Measurements from ENCODE around the gene TAGLN2. TPM values are rescaled to one million over a fixed set of nuclear protein-coding genes. Genes with fewer than 3 reads are reported as not detected.
A peak's percentile ranks its signal among the peaks of the same experiment; 100 is the strongest.

The TAGLN2 gene
- total RNA-seq, 3 donors from 2014 or later = 195 to 259 (median 231) TPM

DNA sequence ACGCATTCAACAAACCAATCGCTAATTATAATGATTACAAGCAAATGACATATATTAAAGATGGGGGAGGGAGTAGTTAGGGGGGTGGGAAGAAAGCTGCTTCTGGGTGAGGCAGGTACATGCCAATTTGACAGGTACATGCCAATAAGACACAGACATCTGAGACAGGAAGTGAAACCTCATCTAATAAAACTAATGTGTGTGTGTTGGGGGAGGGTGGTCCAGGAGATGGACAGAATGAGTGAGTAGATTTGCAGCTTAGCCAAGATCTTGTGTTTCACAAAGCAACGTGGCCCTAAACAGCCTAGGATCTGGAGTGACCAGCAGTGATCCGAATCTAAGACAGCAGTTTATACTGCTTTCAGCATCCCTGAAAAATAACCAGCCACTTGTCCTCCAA is 36.1 kb downstream of the TAGLN2 start:
- H3K4me3 ChIP-seq = no peak overlapping the region
- DNase-seq (ENCODE audit: low spot score in 2 of 2) = no peak
- no peaks in the 10 kb centered on the region for H3K9me3 ChIP-seq
- H3K4me1 ChIP-seq = no peaks in the 10 kb centered on the region
- no peaks in the 10 kb centered on the region for H3K27me3 ChIP-seq
- intact Hi-C loops (cut with DNase I; ENCODE audit: low total_unique reads) = loop anchor here (10.0 kb wide), 1 partner anchor 104 kb away; the partner anchor contains the start of gene DUSP23
- TF ChIP-seq POLR2A (IDR thresholded peaks at IDR 0.05) = no peak
- no peak for TF ChIP-seq POLR2AphosphoS5 (IDR thresholded peaks at IDR 0.05)
- TF ChIP-seq, protein P1, sequence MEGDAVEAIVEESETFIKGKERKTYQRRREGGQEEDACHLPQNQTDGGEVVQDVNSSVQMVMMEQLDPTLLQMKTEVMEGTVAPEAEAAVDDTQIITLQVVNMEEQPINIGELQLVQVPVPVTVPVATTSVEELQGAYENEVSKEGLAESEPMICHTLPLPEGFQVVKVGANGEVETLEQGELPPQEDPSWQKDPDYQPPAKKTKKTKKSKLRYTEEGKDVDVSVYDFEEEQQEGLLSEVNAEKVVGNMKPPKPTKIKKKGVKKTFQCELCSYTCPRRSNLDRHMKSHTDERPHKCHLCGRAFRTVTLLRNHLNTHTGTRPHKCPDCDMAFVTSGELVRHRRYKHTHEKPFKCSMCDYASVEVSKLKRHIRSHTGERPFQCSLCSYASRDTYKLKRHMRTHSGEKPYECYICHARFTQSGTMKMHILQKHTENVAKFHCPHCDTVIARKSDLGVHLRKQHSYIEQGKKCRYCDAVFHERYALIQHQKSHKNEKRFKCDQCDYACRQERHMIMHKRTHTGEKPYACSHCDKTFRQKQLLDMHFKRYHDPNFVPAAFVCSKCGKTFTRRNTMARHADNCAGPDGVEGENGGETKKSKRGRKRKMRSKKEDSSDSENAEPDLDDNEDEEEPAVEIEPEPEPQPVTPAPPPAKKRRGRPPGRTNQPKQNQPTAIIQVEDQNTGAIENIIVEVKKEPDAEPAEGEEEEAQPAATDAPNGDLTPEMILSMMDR (IDR thresholded peaks at IDR 0.05) = no peak
- H3K27ac ChIP-seq = peak overlapping the region in 1 of 2 donors; percentile 85
- no peaks in the 10 kb centered on the region for H3K36me3 ChIP-seq

DNA sequence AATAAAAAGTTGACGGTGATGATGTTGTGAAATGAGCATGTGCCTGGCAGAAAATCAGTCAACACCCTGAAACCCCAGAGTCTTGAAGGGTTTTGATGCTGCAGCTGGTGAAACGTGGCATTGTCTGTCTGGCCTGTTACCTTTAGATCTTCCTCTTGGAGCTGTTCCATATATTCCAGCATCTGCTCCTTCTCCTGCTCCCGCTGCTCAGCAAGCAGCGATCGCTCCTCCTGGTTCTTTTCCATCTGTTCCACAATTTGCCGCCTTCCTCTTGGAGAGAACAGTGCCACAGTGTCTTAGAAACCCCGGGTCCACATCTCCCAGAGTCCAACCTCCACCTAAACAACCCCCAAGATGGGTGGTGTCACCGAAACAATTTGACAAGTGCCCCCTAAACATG is 41.0 kb downstream of the TAGLN2 start:
- Histone ChIP-seq H3K9me3 (no peaks in the 10 kb centered on the region), H3K4me3 (no peak overlapping the region), H3K27ac (no peak overlapping the region), H3K4me1 (no peaks in the 10 kb centered on the region), H3K27me3 (no peaks in the 10 kb centered on the region), H3K36me3 (no peaks in the 10 kb centered on the region)
- no peak for DNase-seq (ENCODE audit: low spot score in 2 of 2)
- TF ChIP-seq, protein P1 (IDR thresholded peaks at IDR 0.05) = no peak
- TF ChIP-seq POLR2A (IDR thresholded peaks at IDR 0.05) (no peak), POLR2AphosphoS5 (IDR thresholded peaks at IDR 0.05) (no peak)
- intact Hi-C loops (cut with DNase I; ENCODE audit: low total_unique reads) = loop anchor here (10.0 kb wide), 1 partner anchor 99 kb away; the partner anchor contains the start of gene DUSP23

DNA sequence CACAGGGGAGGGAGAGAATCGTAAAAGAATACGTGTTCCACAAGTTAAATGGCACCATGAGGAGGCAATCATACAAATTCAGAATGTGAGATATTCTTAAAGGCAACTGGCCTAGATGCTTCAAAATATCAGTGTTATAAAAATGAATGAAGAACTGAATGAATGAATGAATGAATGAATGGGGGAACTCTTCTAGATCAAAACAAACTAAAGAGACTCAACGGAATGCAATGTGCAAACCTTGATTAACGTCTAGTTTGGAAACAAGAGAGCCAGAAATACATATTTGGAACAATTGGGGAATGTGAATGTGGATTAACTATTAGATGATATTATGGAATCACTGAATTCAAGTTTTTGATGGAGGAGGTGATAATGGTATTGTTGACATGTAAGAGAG is 42.2 kb downstream of the TAGLN2 start:
- H3K27ac ChIP-seq = no peak overlapping the region
- no peaks in the 10 kb centered on the region for H3K4me1 ChIP-seq
- no peak for DNase-seq (ENCODE audit: low spot score in 2 of 2)
- no peak for TF ChIP-seq POLR2A (IDR thresholded peaks at IDR 0.05)
- TF ChIP-seq POLR2AphosphoS5 (IDR thresholded peaks at IDR 0.05) = no peak
- TF ChIP-seq, protein P1 (IDR thresholded peaks at IDR 0.05) = no peak
- intact Hi-C loops (cut with DNase I; ENCODE audit: low total_unique reads) = loop anchor here (10.0 kb wide), 1 partner anchor 98 kb away; the partner anchor contains the start of gene DUSP23
- no peaks in the 10 kb centered on the region for H3K36me3 ChIP-seq
- no peaks in the 10 kb centered on the region for H3K9me3 ChIP-seq
- H3K27me3 ChIP-seq = no peaks in the 10 kb centered on the region
- H3K4me3 ChIP-seq = no peak overlapping the region

DNA sequence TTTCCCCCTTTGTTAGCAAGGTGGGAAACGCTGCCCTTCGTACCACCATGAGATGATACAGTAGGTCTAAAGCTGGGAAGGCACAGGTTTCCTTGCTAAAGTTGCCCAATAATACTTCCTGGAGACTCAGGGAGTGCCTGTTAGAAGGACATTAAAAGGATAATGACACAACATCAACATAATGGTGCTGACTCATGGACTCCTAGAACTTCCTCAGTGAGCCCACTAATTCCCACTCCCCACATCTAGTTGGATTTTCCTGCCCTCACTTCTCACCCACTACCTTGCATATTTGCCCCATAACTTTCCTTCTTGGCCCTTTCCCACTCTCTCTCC is 42.8 kb downstream of the TAGLN2 start:
- Histone ChIP-seq H3K27ac (peak overlapping the region; percentile 59 to 84), H3K36me3 (no peaks in the 10 kb centered on the region), H3K27me3 (no peaks in the 10 kb centered on the region), H3K4me1 (no peaks in the 10 kb centered on the region), H3K9me3 (no peaks in the 10 kb centered on the region), H3K4me3 (no peak overlapping the region)
- no peak for TF ChIP-seq POLR2AphosphoS5 (IDR thresholded peaks at IDR 0.05)
- TF ChIP-seq POLR2A (IDR thresholded peaks at IDR 0.05) = no peak
- TF ChIP-seq, protein P1 (IDR thresholded peaks at IDR 0.05) = no peak
- no peak for DNase-seq (ENCODE audit: low spot score in 2 of 2)
- intact Hi-C loops (cut with DNase I; ENCODE audit: low total_unique reads) = loop anchor here (10.0 kb wide), 1 partner anchor 98 kb away; the partner anchor contains the start of gene DUSP23

DNA sequence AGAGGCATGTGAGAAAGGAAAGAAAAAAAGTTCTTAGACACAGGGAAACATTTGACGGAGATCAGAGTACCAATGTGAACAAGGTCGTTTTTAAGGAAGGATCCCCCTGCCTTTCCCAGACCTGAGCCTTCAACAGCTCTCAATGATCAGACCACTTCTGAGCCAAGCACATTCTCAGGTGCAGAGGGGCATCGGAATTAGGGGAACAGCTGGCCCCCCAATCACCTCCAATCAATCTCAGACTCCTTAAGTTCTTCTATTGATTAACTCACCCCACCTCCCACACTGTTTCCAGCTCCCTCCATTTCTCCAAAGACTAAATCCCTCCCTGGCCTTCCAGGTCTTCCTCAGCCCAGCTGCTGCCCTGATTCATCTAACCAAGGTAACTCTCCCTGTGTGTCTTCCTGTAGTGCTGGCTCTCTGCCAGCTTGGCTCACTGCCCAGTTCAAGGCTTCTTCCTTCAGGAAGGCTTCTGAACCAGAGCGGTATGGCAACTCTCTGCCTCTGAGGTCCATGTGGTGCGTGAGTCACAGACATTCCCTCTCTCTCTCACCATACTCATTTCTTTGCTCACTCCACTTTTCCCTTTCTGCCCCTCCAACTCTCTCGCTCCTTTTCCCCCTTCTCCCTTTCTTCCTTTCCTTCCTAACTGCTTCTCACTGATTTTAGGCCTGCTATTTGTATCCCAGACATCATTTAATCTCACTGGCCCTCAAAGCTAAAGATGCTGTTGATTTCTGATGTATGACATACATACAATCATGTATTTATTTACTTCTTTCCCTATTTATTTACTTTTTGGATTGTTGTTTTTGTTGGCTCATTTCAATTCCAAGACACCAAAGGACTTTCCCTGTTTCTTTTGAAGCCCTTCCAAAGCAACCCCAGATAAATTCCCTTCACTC is 43.4 kb downstream of the TAGLN2 start:
- H3K4me1 ChIP-seq = no peaks in the 10 kb centered on the region
- H3K9me3 ChIP-seq = no peaks in the 10 kb centered on the region
- TF ChIP-seq, protein P1 (IDR thresholded peaks at IDR 0.05) = no peak
- TF ChIP-seq POLR2A (IDR thresholded peaks at IDR 0.05) = no peak
- TF ChIP-seq POLR2AphosphoS5 (IDR thresholded peaks at IDR 0.05) = peak in 2 of 3 donors; percentile 51 to 72
- intact Hi-C loops (cut with DNase I; ENCODE audit: low total_unique reads) = loop anchor here (10.0 kb wide), 1 partner anchor 97 kb away; the partner anchor contains the start of gene DUSP23
- H3K4me3 ChIP-seq = no peak overlapping the region
- DNase-seq (ENCODE audit: low spot score in 2 of 2) = peak; percentile 97 to 99
- no peaks in the 10 kb centered on the region for H3K27me3 ChIP-seq
- peak overlapping the region; percentile 59 to 84 for H3K27ac ChIP-seq
- no peaks in the 10 kb centered on the region for H3K36me3 ChIP-seq
